GM12878 (cell line): ENCODE results near the gene CREG2. TPM values are rescaled to one million over a fixed set of nuclear protein-coding genes. Genes with fewer than 3 reads are reported as not detected.

Experiments
- ATAC-seq: fragments of 200-7000 bp; cut with Tn5 transposase; 3 replicates; pipeline ENCODE4 v1.9.1; 2020; ENCODE audit warnings: mild to moderate bottlenecking, moderate library complexity
- BruUV-seq: library from RNA; stranded (reverse); fragments of 400-500 nt; replicated peaks from 2 replicates; lab custom pipeline; 2021; lab: Mats Ljungman, UMichigan
- CTCF ChIA-PET: fragments of 300-600 bp; sonication (Branson Sonifier 250); formaldehyde crosslinking; extraction: SDS; loops from one replicate; lab custom pipeline; 2021; ENCODE audit warnings: inconsistent platforms; lab: Yijun Ruan, JAX
- POLR2A ChIA-PET: fragments of 350-600 bp; formaldehyde crosslinking; extraction: SDS; loops from one replicate; lab custom pipeline; 2021; ENCODE audit warnings: inconsistent platforms; lab: Charles Lee
- RAD21 ChIA-PET: fragments of 300-600 bp; sonication (Branson Sonifier 250); formaldehyde crosslinking; loops from one replicate; lab custom pipeline; 2023; ENCODE audit warnings: antibody characterized with exemption; ENCODE audit not compliant: unreplicated experiment; lab: Charles Lee
- SMC1A ChIA-PET: fragments of 300-600 bp; sonication (Branson Sonifier 250); formaldehyde crosslinking; loops from one replicate; lab custom pipeline; 2023; ENCODE audit not compliant: unreplicated experiment, uncharacterized antibody; lab: Charles Lee
- DNase-seq: peaks from one replicate; pipeline ENCODE4 v3.0.0-alpha.2; 2011; ENCODE audit warnings: low read depth, low spot score
- FAIRE-seq: peaks from 3 replicates; lab custom pipeline; 2011; peaks lifted over from hg19 to GRCh38; lab: Jason Lieb, UNC
- H2AFZ ChIP-seq: 2 replicates; pipeline ENCODE4 v1.6.0; 2011; ENCODE audit warnings: low read depth, low read length, control low read depth; ENCODE audit not compliant: control insufficient read depth
- H3K27ac ChIP-seq: 2 replicates; pipeline ENCODE4 v1.5.1; 2011; ENCODE audit warnings: control low read depth; ENCODE audit not compliant: control insufficient read depth, insufficient read depth
- H3K27me3 ChIP-seq, 2 experiments: replicated peaks in 1 of 2; 2 replicates each; pipeline versions ENCODE4 v1.6.0 to v1.6.1; 2011; ENCODE audit warnings: low read length in 1 of 2; ENCODE audit not compliant: control insufficient read depth in 2 of 2, insufficient read depth in 2 of 2
- H3K36me3 ChIP-seq, 2 experiments: 2 replicates each; pipeline ENCODE4 v1.5.1; 2011; ENCODE audit warnings: low read length in 1 of 2; ENCODE audit not compliant: control insufficient read depth in 2 of 2, insufficient read depth in 2 of 2
- H3K4me1 ChIP-seq: 2 replicates; pipeline ENCODE4 v1.6.1; 2011; ENCODE audit warnings: mild to moderate bottlenecking, low read length, moderate library complexity, mixed read lengths; ENCODE audit not compliant: control insufficient read depth, insufficient read depth
- H3K4me2 ChIP-seq: 2 replicates; pipeline ENCODE4 v1.6.0; 2011; ENCODE audit warnings: control low read depth; ENCODE audit not compliant: control insufficient read depth, insufficient read depth
- H3K4me3 ChIP-seq: fragments of 200-600 bp; sonication (generic); 2 replicates; pipeline ENCODE4 v1.5.1; 2016
- H3K79me2 ChIP-seq: 2 replicates; pipeline ENCODE4 v1.6.0; 2011; ENCODE audit warnings: low read length; ENCODE audit not compliant: control insufficient read depth, insufficient read depth
- H3K9ac ChIP-seq: 2 replicates; pipeline ENCODE4 v1.8.0; 2011; ENCODE audit warnings: low read length, control low read depth, mixed read lengths; ENCODE audit not compliant: control insufficient read depth, insufficient read depth
- H3K9me3 ChIP-seq: replicated peaks from 3 replicates; pipeline ENCODE4 v1.5.1; 2011; ENCODE audit warnings: mild to moderate bottlenecking, low read length; ENCODE audit not compliant: control insufficient read depth, insufficient read depth
- H4K20me1 ChIP-seq: 2 replicates; pipeline ENCODE4 v1.6.0; 2011; ENCODE audit not compliant: control insufficient read depth, insufficient read depth
- ATF3 ChIP-seq: IDR thresholded peaks from 2 replicates; pipeline ENCODE4 v1.6.1; 2011; ENCODE audit warnings: low read depth, mild to moderate bottlenecking, low read length, moderate library complexity, borderline replicate concordance; ENCODE audit errors: extremely low read depth
- BACH1 ChIP-seq: fragments of 450-650 bp; IDR thresholded peaks from 2 replicates; pipeline ENCODE4 v1.6.1; 2017; ENCODE audit warnings: mild to moderate bottlenecking, borderline replicate concordance
- HDAC6 ChIP-seq: fragments of 200-600 bp; sonication (generic); IDR thresholded peaks from one replicate; pipeline ENCODE4 v1.8.0; 2017; ENCODE audit warnings: antibody characterized with exemption; ENCODE audit not compliant: unreplicated experiment
- NBN ChIP-seq: fragments of 450-650 bp; IDR thresholded peaks from 2 replicates; pipeline ENCODE4 v1.6.1; 2016
- NR2C2 ChIP-seq: IDR thresholded peaks from 2 replicates; pipeline ENCODE4 v1.6.1; 2011; ENCODE audit warnings: borderline replicate concordance, low read depth; ENCODE audit not compliant: control insufficient read depth, insufficient read length
- PRDM15 ChIP-seq: fragments of 450-650 bp; formaldehyde crosslinking; IDR thresholded peaks from 2 replicates; pipeline ENCODE4 v1.4.0; 2020; ENCODE audit warnings: mild to moderate bottlenecking, moderate library complexity
- RELB ChIP-seq: fragments of 450-650 bp; IDR thresholded peaks from 2 replicates; pipeline ENCODE4 v1.6.1; 2017; ENCODE audit warnings: low read depth, mild to moderate bottlenecking, moderate library complexity
- SKIL ChIP-seq: fragments of 450-650 bp; IDR thresholded peaks from 2 replicates; pipeline ENCODE4 v1.6.1; 2017; ENCODE audit warnings: mild to moderate bottlenecking, low read depth, inconsistent platforms; ENCODE audit not compliant: poor library complexity, severe bottlenecking
- WRNIP1 ChIP-seq: IDR thresholded peaks from 2 replicates; pipeline ENCODE4 v1.6.1; 2011; ENCODE audit warnings: low read depth, low read length, improper control_type of control experiment, borderline replicate concordance
- YBX1 ChIP-seq: fragments of 450-650 bp; IDR thresholded peaks from 2 replicates; pipeline ENCODE4 v1.6.1; 2016; ENCODE audit warnings: antibody characterized with exemption
- WGBS: methylation state at CpG from one replicate; pipeline ENCODE4 v1.1.6; 2016; ENCODE audit warnings: low lambda C conversion rate; ENCODE audit not compliant: insufficient replicate concordance, insufficient coverage; ENCODE audit errors: missing lambda C conversion rate; 5-methylcytosine and 5-hydroxymethylcytosine counted together
- in situ Hi-C: fragments of 300-500 bp; cut with MboI; formaldehyde crosslinking; loops from 9 replicates; pipeline ENCODE4 v1.14.3; 2018; ENCODE audit warnings: mixed read lengths
- intact Hi-C: fragments of 100-400 bp; cut with micrococcal nuclease; formaldehyde crosslinking; loops from one replicate; pipeline ENCODE4 v1.14.2; 2022; ENCODE audit not compliant: unreplicated experiment
- polyA plus RNA-seq, 11 experiments: library from polyadenylated mRNA; depleted of rRNA in 4 of 11; unstranded in 6 of 11; stranded (reverse) in 5 of 11; fragments of >200 nt; fragmentation: Nextera tagmentation in 4 of 11; fragmentation: Illumina TruSeq in 1 of 11; extraction: Ambion mirVana in 4 of 11; extraction: Trizol in 1 of 11; gene quantifications; 1 replicate in 1 of 11; 2 replicates in 10 of 11; pipeline versions ENCODE4 v1.2.1 to v1.2.3, GENCODE V29; 2011 to 2016; ENCODE audit warnings: inconsistent platforms in 2 of 11, missing spikeins in 2 of 11, low read depth in 1 of 11
- total RNA-seq, 4 experiments: library from RNA; depleted of rRNA in 3 of 4; stranded (reverse); fragments of >200 nt in 3 of 4; fragmentation: Illumina TruSeq in 1 of 4; extraction: Trizol in 1 of 4; gene quantifications; 2 replicates each; pipeline versions ENCODE4 v1.2.1 to v1.2.3, GENCODE V29; 2013 to 2021
- TF ChIP-seq, protein P1 (sequence below): fragments of 450-650 bp; conservative IDR thresholded peaks from 2 replicates; pipeline ENCODE4 v1.6.1; 2017; ENCODE audit warnings: mild to moderate bottlenecking, moderate library complexity

CREG2 gene
- total and polyA plus RNA-seq, 10 of the 15 experiments (the other 5 are each of a cell fraction or from before 2014, with no cell fraction given): not detected

- ChIA-PET CTCF (interaction anchor here (0.6 to 1.6 kb wide), 3 partner anchors 49 to 186 kb away, joined by 3 to 6 read pairs (median 3); no protein-coding TSS in a partner anchor), POLR2A (no interaction called here), SMC1A (no interaction called here), RAD21 (no interaction called here)
- Histone ChIP-seq H3K27ac (no peak overlapping the region), H3K9ac (no peak overlapping the region), H3K9me3 (no peaks in the 10 kb centered on the region), H3K79me2 (no peaks in the 10 kb centered on the region), H4K20me1 (no peaks in the 10 kb centered on the region), H3K36me3 (no peaks in the 10 kb centered on the region), H2AFZ (no peak overlapping the region), H3K27me3 (peaks cover 0 to 14% of the 10 kb centered on the region in 2 experiments; a peak in 2 of 4 replicates), H3K4me1 (no peaks in the 10 kb centered on the region), H3K4me2 (no peak overlapping the region), H3K4me3 (no peak overlapping the region)
- FAIRE-seq (no peak), DNase-seq (no peak), ATAC-seq (no peak)
- in situ Hi-C loops: no loop called here
- intact Hi-C loops: no loop called here
- BruUV-seq: no TSS peak
- 37% methylated on average over 11 of the region's 11 CpGs for WGBS
- TF ChIP-seq WRNIP1 (no peak), NR2C2 (no peak), BACH1 (no peak), PRDM15 (CRISPR knock-in tag) (no peak), HDAC6 (no peak), RELB (no peak), ATF3 (no peak), YBX1 (no peak), NBN (no peak), SKIL (no peak)
- TF ChIP-seq, protein P1, sequence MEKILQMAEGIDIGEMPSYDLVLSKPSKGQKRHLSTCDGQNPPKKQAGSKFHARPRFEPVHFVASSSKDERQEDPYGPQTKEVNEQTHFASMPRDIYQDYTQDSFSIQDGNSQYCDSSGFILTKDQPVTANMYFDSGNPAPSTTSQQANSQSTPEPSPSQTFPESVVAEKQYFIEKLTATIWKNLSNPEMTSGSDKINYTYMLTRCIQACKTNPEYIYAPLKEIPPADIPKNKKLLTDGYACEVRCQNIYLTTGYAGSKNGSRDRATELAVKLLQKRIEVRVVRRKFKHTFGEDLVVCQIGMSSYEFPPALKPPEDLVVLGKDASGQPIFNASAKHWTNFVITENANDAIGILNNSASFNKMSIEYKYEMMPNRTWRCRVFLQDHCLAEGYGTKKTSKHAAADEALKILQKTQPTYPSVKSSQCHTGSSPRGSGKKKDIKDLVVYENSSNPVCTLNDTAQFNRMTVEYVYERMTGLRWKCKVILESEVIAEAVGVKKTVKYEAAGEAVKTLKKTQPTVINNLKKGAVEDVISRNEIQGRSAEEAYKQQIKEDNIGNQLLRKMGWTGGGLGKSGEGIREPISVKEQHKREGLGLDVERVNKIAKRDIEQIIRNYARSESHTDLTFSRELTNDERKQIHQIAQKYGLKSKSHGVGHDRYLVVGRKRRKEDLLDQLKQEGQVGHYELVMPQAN: no peak
Measured at GRCh38 chr2:101399021-101399799, 11.9 kb upstream of the CREG2 start.
